ENCODE results near the gene CASD1.

- TF ChIP-seq, protein P1, sequence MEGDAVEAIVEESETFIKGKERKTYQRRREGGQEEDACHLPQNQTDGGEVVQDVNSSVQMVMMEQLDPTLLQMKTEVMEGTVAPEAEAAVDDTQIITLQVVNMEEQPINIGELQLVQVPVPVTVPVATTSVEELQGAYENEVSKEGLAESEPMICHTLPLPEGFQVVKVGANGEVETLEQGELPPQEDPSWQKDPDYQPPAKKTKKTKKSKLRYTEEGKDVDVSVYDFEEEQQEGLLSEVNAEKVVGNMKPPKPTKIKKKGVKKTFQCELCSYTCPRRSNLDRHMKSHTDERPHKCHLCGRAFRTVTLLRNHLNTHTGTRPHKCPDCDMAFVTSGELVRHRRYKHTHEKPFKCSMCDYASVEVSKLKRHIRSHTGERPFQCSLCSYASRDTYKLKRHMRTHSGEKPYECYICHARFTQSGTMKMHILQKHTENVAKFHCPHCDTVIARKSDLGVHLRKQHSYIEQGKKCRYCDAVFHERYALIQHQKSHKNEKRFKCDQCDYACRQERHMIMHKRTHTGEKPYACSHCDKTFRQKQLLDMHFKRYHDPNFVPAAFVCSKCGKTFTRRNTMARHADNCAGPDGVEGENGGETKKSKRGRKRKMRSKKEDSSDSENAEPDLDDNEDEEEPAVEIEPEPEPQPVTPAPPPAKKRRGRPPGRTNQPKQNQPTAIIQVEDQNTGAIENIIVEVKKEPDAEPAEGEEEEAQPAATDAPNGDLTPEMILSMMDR (conservative IDR thresholded peaks at IDR 0.05; ENCODE audit: low read depth in 2 of 2): no peak
- TF ChIP-seq JUNB (IDR thresholded peaks at IDR 0.05; ENCODE audit: unreplicated experiment) (no peak), EZH2phosphoT487 (IDR thresholded peaks at IDR 0.05; ENCODE audit: unreplicated experiment) (no peak), POLR2AphosphoS5 (IDR thresholded peaks at IDR 0.05; ENCODE audit: low read depth) (no peak), CREB1 (CRISPR knock-in tag; IDR thresholded peaks at IDR 0.05; ENCODE audit: low read depth) (no peak), EZH2 (IDR thresholded peaks at IDR 0.05; ENCODE audit: low read depth, unreplicated experiment) (no peak)
- TF ChIP-seq, protein P2, sequence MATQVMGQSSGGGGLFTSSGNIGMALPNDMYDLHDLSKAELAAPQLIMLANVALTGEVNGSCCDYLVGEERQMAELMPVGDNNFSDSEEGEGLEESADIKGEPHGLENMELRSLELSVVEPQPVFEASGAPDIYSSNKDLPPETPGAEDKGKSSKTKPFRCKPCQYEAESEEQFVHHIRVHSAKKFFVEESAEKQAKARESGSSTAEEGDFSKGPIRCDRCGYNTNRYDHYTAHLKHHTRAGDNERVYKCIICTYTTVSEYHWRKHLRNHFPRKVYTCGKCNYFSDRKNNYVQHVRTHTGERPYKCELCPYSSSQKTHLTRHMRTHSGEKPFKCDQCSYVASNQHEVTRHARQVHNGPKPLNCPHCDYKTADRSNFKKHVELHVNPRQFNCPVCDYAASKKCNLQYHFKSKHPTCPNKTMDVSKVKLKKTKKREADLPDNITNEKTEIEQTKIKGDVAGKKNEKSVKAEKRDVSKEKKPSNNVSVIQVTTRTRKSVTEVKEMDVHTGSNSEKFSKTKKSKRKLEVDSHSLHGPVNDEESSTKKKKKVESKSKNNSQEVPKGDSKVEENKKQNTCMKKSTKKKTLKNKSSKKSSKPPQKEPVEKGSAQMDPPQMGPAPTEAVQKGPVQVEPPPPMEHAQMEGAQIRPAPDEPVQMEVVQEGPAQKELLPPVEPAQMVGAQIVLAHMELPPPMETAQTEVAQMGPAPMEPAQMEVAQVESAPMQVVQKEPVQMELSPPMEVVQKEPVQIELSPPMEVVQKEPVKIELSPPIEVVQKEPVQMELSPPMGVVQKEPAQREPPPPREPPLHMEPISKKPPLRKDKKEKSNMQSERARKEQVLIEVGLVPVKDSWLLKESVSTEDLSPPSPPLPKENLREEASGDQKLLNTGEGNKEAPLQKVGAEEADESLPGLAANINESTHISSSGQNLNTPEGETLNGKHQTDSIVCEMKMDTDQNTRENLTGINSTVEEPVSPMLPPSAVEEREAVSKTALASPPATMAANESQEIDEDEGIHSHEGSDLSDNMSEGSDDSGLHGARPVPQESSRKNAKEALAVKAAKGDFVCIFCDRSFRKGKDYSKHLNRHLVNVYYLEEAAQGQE (IDR thresholded peaks at IDR 0.05; ENCODE audit: unreplicated experiment): no peak
Measured at GRCh38 chr7:94562525-94562924, 52.9 kb downstream of the CASD1 start.
